Hepatocyte (in vitro differentiated cells): Measurements from ENCODE around the gene LRRC46.

Experiments
- CTCF ChIP-seq: fragments of 200-600 bp; sonication (generic); IDR thresholded peaks from 2 replicates; pipeline ENCODE4 v1.5.1; 2016; ENCODE audit warnings: antibody characterized with exemption, mild to moderate bottlenecking; ENCODE audit not compliant: poor library complexity
- EZH2 ChIP-seq: fragments of 200-600 bp; sonication (generic); IDR thresholded peaks from 2 replicates; pipeline ENCODE4 v1.6.1; 2016; ENCODE audit warnings: antibody characterized with exemption, mild to moderate bottlenecking, borderline replicate concordance

- TF ChIP-seq CTCF = no peak
- TF ChIP-seq EZH2 = no peak
These were observed 15.2 kb upstream of the LRRC46 start for GRCh38 chr17:47816111-47816735.
